Endothelial cell of umbilical vein (primary cell): ENCODE data around the gene METTL1. TPM values are rescaled to one million over a fixed set of nuclear protein-coding genes. Genes with fewer than 3 reads are reported as not detected.

Experiments
- BruUV-seq: library from RNA; stranded (reverse); fragments of 400-500 nt; replicated peaks from 2 replicates; lab custom pipeline; 2021; lab: Mats Ljungman, UMichigan
- CTCF ChIA-PET: fragments of 300-600, 350-600 bp; sonication (Branson Sonifier 250); formaldehyde crosslinking; loops from one replicate; lab custom pipeline; 2021; ENCODE audit warnings: antibody characterized with exemption, inconsistent platforms; lab: Charles Lee
- POLR2A ChIA-PET: fragments of 300-600, 350-600 bp; sonication (Branson Sonifier 250); formaldehyde crosslinking; loops from one replicate; lab custom pipeline; 2021; ENCODE audit warnings: antibody characterized with exemption, inconsistent platforms; lab: Charles Lee
- DNase-seq: peaks from one replicate; pipeline ENCODE4 v3.0.0-alpha.2; 2011; ENCODE audit warnings: low read depth, low spot score
- FAIRE-seq: peaks from 2 replicates; lab custom pipeline; 2011; peaks lifted over from hg19 to GRCh38; lab: Jason Lieb, UNC
- H2AFZ ChIP-seq: 2 replicates; pipeline ENCODE4 v1.6.0; 2012; ENCODE audit warnings: low read depth, low read length, control low read depth, inconsistent platforms
- H3K27ac ChIP-seq: 2 replicates; pipeline ENCODE4 v1.5.1; 2011; ENCODE audit warnings: low read depth, mild to moderate bottlenecking, control low read depth, low read length, moderate library complexity; ENCODE audit not compliant: insufficient read depth
- H3K27me3 ChIP-seq, 2 experiments: 2 replicates each; pipeline versions ENCODE4 v1.6.0 to v1.6.1; 2011; ENCODE audit warnings: low read length in 2 of 2, mixed read lengths in 1 of 2; ENCODE audit not compliant: control insufficient read depth in 2 of 2, insufficient read depth in 2 of 2
- H3K36me3 ChIP-seq, 2 experiments: 2 replicates in 1 of 2; 3 replicates in 1 of 2; pipeline ENCODE4 v1.5.1; 2011; ENCODE audit warnings: low read length in 2 of 2, mild to moderate bottlenecking in 1 of 2, moderate library complexity in 1 of 2; ENCODE audit not compliant: control insufficient read depth in 2 of 2, insufficient read depth in 2 of 2; ENCODE audit errors: extremely low read depth in 1 of 2
- H3K4me1 ChIP-seq: 3 replicates; pipeline ENCODE4 v1.5.1; 2011; ENCODE audit warnings: mild to moderate bottlenecking, low read length; ENCODE audit not compliant: control insufficient read depth, insufficient read depth; ENCODE audit errors: extremely low read depth
- H3K4me2 ChIP-seq: 2 replicates; pipeline ENCODE4 v1.6.1; 2011; ENCODE audit warnings: low read length, control low read depth, mixed read lengths; ENCODE audit not compliant: insufficient read depth
- H3K4me3 ChIP-seq, 3 experiments: fragments of 200-600 bp in 1 of 3; sonication (generic), shearing (Covaris generic) in 1 of 3; replicated peaks in 1 of 3; 2 replicates each; pipeline ENCODE4 v1.5.1; 2011 to 2016; ENCODE audit warnings: control low read depth in 3 of 3, low read length in 3 of 3, mild to moderate bottlenecking in 2 of 3, inconsistent platforms in 1 of 3, low read depth in 1 of 3, moderate library complexity in 1 of 3; ENCODE audit not compliant: insufficient read depth in 1 of 3
- H3K79me2 ChIP-seq: 2 replicates; pipeline ENCODE4 v1.6.0; 2012; ENCODE audit warnings: low read length, inconsistent platforms; ENCODE audit not compliant: control insufficient read depth, insufficient read depth
- H3K9ac ChIP-seq: replicated peaks from 2 replicates; pipeline ENCODE3; 2011; ENCODE audit warnings: low read length, control low read depth; ENCODE audit not compliant: insufficient read depth; ENCODE audit errors: extremely low read depth
- H3K9me1 ChIP-seq: replicated peaks from 3 replicates; pipeline ENCODE4 v1.6.0; 2011; ENCODE audit warnings: mild to moderate bottlenecking, low read length; ENCODE audit not compliant: control insufficient read depth, insufficient read depth; ENCODE audit errors: extremely low read depth
- H3K9me3 ChIP-seq: replicated peaks from 2 replicates; pipeline ENCODE4 v1.5.1; 2012; ENCODE audit warnings: low read length, inconsistent platforms; ENCODE audit not compliant: control insufficient read depth, insufficient read depth
- H4K20me1 ChIP-seq: replicated peaks from 2 replicates; pipeline ENCODE3; 2011; ENCODE audit warnings: mild to moderate bottlenecking, low read length; ENCODE audit not compliant: control insufficient read depth, insufficient read depth; ENCODE audit errors: extremely low read depth
- EZH2 ChIP-seq: IDR thresholded peaks from 2 replicates; pipeline ENCODE4 v1.6.1; 2012; ENCODE audit warnings: borderline replicate concordance, low read depth, mild to moderate bottlenecking, moderate library complexity, low read length, inconsistent platforms; ENCODE audit not compliant: severe bottlenecking
- FOS ChIP-seq: IDR thresholded peaks from 2 replicates; pipeline ENCODE4 v1.6.1; 2011; ENCODE audit warnings: mild to moderate bottlenecking, low read length, moderate library complexity, borderline replicate concordance; ENCODE audit not compliant: insufficient read depth
- GATA2 ChIP-seq: IDR thresholded peaks from 2 replicates; pipeline ENCODE4 v1.7.0; 2011; ENCODE audit warnings: low read depth, mild to moderate bottlenecking, moderate library complexity, mixed read lengths, low read length; ENCODE audit not compliant: insufficient read length, insufficient read depth
- JUN ChIP-seq: IDR thresholded peaks from 2 replicates; pipeline ENCODE4 v1.6.1; 2011; ENCODE audit warnings: borderline replicate concordance, low read depth; ENCODE audit not compliant: insufficient read length, insufficient read depth
- MYC ChIP-seq: IDR thresholded peaks from one replicate; pipeline ENCODE4 v1.6.1; 2011; ENCODE audit warnings: mild to moderate bottlenecking, low read depth, low read length
- POLR2A ChIP-seq: IDR thresholded peaks from 2 replicates; pipeline ENCODE4 v1.6.1; 2012; ENCODE audit warnings: low read depth, mild to moderate bottlenecking, control low read depth, low read length
- POLR2AphosphoS5 ChIP-seq: IDR thresholded peaks from 2 replicates; pipeline ENCODE4 v1.6.1; 2012; ENCODE audit warnings: low read depth, mild to moderate bottlenecking, control low read depth, low read length, moderate library complexity; ENCODE audit not compliant: insufficient read depth
- dilution Hi-C: fragments of 300-500 bp; cut with MboI; formaldehyde crosslinking; loops from one replicate; pipeline ENCODE4 v1.15.0; 2019; ENCODE audit warnings: low sequenced_read_pairs; ENCODE audit not compliant: extremely low pct_ligation_motif_present
- intact Hi-C: fragments of 100-400 bp; cut with micrococcal nuclease; formaldehyde crosslinking; loops from one replicate; pipeline ENCODE4 v1.10.0; 2022
- polyA plus RNA-seq, 4 experiments: library from polyadenylated mRNA; depleted of rRNA in 3 of 4; stranded (reverse) in 3 of 4; unstranded in 1 of 4; fragments of >200 nt; gene quantifications; 2 replicates each; pipeline versions ENCODE4 v1.2.1 to v1.2.3, GENCODE V29; 2011 to 2012; ENCODE audit warnings: missing spikeins in 1 of 4
- total RNA-seq: library from RNA; stranded (reverse); gene quantifications from 2 replicates; pipeline ENCODE4 v1.2.3, GENCODE V29; 2021
- TF ChIP-seq, protein P1 (sequence below), 2 donors: IDR thresholded peaks; 1 replicate in 1 of 2; 2 replicates in 1 of 2; pipeline ENCODE4 v1.5.1; 2011; ENCODE audit warnings: low read length in 2 of 2, mild to moderate bottlenecking in 2 of 2, moderate library complexity in 2 of 2, control low read depth in 1 of 2, inconsistent platforms in 1 of 2, low read depth in 1 of 2; ENCODE audit not compliant: insufficient read depth in 1 of 2; ENCODE audit errors: extremely low read depth in 1 of 2
- TF ChIP-seq, protein P2 (sequence below): IDR thresholded peaks from 2 replicates; pipeline ENCODE4 v1.6.1; 2011; ENCODE audit not compliant: insufficient read depth, insufficient read length

The METTL1 gene
- total and polyA plus RNA-seq, 2 donors (not counting 3 experiments of a cell fraction or from before 2014, with no cell fraction given) = 23.6 to 24.3 TPM

DNA sequence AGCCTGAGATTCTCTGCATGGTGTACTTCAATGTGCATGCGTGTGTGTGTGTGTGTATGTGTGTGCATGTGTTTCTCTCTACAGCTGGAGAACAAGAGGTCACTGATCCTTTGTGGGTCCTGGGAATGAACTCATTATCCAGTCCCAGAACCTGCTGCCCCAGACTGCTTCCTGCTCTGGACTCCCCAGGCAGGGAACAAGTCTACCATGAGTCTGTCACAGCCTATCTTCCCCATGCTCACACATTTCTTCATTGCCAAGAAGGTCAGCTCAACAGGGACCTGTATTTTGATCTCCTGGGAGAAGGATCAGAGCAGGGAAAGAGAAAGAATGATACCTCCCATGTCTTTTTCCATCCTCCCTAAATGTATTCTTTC is 30.5 kb downstream of the METTL1 start:
- dilution Hi-C loops (no loop called here), intact Hi-C loops (no loop called here)
- Histone ChIP-seq H3K27me3 (peaks cover 39 to 45% of the 10 kb centered on the region in 2 experiments), H3K4me2 (no peak overlapping the region), H3K9me1 (no peaks in the 10 kb centered on the region), H3K9me3 (no peaks in the 10 kb centered on the region), H3K36me3 (no peaks in the 10 kb centered on the region), H2AFZ (no peak overlapping the region), H3K9ac (no peak overlapping the region), H3K4me3 (no peak overlapping the region), H3K79me2 (no peaks in the 10 kb centered on the region), H3K4me1 (peaks cover 10% of the 10 kb centered on the region), H3K27ac (no peak overlapping the region), H4K20me1 (no peaks in the 10 kb centered on the region)
- BruUV-seq = no TSS peak
- FAIRE-seq = no peak
- no peak for DNase-seq
- CTCF ChIA-PET = interaction anchor here (0.9 to 1.1 kb wide), 2 partner anchors 15 kb away, joined by 3 to 9 read pairs; no protein-coding TSS in a partner anchor
- POLR2A ChIA-PET = no interaction called here
- TF ChIP-seq POLR2A = no peak
- TF ChIP-seq, protein P1, sequence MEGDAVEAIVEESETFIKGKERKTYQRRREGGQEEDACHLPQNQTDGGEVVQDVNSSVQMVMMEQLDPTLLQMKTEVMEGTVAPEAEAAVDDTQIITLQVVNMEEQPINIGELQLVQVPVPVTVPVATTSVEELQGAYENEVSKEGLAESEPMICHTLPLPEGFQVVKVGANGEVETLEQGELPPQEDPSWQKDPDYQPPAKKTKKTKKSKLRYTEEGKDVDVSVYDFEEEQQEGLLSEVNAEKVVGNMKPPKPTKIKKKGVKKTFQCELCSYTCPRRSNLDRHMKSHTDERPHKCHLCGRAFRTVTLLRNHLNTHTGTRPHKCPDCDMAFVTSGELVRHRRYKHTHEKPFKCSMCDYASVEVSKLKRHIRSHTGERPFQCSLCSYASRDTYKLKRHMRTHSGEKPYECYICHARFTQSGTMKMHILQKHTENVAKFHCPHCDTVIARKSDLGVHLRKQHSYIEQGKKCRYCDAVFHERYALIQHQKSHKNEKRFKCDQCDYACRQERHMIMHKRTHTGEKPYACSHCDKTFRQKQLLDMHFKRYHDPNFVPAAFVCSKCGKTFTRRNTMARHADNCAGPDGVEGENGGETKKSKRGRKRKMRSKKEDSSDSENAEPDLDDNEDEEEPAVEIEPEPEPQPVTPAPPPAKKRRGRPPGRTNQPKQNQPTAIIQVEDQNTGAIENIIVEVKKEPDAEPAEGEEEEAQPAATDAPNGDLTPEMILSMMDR (IDR thresholded peaks at IDR 0.05; ENCODE audit: extremely low read depth in 1 of 2, insufficient read depth in 1 of 2, low read depth in 1 of 2, low read length in 2 of 2) = no peak
- TF ChIP-seq, protein P2, sequence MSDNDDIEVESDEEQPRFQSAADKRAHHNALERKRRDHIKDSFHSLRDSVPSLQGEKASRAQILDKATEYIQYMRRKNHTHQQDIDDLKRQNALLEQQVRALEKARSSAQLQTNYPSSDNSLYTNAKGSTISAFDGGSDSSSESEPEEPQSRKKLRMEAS = no peak
- TF ChIP-seq EZH2 = no peak
- no peak for TF ChIP-seq POLR2AphosphoS5
- TF ChIP-seq GATA2 = no peak
- no peak for TF ChIP-seq FOS
- TF ChIP-seq MYC = no peak
- no peak for TF ChIP-seq JUN
